ENCODE measurements around the gene LIMCH1.

Gene LIMCH1

DNA sequence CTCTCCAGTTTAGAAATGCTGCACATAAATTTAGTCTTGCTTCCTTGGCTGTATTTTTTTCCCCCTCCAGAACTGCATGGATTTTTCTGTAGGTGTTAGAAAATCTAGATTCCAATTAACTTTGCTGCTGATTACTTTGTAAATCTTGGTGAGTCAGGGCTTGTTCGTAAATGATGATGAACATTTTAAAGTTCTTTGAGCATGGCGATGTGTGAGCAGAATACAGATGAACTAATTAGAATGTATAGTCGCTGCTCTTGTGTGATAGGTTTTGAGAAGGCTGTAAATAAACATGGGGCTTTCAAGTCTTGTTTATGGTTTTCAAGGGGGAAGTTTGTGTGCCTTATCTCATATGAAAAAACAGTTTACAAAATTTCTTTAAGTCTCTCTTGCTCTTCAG, 23.3 kb downstream of the LIMCH1 start:
- no peak for DNase-seq (ENCODE audit: low spot score)

DNA sequence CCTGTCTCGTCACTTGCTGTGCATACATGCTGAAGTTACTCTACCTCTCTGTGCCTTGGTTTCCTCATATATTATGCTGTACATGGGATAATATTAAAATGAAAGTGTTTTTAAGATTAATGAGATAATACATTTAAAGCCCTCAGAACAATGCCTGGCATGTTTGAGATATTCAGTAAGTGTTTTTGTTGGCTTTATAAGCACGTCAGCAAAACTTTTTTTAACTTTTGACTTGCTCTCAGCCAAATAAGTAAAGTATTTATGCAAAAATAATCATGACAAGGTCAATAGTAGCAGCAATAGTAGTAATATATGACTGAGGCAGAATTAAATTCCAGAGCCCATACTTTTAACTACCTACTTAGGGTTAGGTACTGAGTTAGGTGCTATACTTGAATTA, 29.2 kb downstream of the LIMCH1 start:
- no peak for DNase-seq (ENCODE audit: low spot score)

DNA sequence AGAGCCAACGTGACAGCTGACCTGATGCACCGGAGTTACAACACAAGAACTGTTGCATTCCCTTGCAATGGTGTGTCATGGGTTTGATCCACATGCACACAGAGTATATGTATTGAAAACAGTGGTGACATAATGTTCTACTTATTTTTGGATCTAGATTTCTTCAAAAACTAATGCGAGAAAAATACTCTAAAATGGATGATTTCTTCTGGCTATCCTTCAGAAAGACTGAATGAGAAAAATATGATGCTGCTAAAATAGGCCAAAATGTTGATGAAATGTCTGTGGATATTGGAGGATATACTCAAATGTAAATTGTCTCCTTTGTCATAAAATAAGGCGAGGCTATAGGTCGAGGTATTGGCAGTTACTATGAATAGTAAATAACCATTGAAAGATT, 30.4 kb downstream of the LIMCH1 start:
- DNase-seq (ENCODE audit: low spot score), result no peak

DNA sequence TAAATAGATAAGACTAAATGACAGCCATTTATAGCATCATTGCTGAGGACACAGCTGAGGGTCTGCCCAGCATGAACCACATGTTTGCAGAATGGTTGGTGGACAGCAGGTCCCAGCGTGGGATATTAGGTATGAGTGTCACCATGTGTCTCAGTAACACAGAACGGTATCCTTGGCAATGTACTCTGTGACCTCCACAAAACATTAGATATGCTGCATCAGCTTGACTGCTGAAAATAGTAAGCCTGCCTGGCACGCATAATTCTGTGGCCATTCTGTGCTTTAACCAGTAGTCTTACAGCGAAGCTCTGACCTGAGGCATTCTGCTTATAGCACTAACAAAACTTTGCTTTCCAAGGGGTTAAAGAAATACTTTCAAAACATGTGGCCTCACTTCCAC, 32.0 kb downstream of the LIMCH1 start:
- no peak for DNase-seq (ENCODE audit: low spot score)

DNA sequence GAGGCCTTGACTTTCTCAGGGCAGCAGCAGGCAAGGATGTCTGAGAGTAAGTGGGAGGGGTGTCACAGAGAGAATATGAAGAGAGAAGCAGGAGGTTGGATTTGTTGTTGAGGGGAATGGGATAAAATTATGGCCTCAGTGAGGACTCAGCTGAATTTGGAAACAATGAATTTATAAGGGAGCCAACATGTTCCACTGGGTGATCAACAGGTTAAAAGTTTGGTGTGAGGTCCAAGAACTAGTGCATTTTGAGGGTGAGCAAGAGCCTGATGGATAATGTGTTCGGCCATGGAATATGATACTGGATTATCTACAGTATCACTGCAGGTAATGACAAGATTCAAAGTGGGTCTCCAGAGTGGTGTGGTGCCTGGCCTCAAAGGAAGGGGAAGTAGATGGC, 33.5 kb downstream of the LIMCH1 start:
- DNase-seq (ENCODE audit: low spot score), result no peak

DNA sequence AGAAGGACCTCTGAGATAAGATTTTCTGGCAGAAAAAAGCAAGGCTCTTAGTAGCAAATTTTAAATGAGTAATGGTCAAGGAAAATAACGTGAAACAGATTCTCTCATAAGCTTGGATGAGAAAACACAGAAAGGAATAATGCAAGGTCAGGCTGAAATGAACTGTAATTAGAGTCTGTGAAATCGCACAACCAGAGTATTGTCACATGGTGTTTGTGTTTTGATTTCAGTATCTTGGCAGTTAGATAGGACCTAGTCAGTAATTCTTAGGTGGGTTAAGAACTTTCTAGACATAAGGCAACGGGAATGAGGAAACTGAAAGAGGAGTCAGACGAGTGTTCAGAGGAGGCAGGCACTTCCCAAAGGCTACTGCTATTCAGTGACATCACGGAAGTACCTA, 34.6 kb downstream of the LIMCH1 start:
- DNase-seq (ENCODE audit: low spot score), result no peak

DNA sequence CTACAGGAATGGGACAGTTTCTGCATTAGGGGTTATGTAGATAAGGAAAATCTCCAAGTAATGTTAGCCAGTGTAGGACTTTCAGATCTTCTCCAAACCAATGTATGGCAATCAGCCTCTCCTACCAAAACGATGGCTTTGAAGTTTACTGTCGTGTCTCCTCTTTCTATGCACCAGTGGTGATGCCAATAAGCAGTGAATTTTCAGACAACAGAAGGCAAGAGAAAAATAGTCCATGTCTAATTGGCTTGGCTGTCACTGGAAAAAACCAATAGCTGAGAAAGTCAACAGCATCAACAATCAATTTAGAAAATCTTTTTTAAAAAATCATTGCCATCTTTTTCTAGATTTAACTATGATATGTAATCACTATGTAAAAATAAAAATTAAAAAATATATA, 35.0 kb downstream of the LIMCH1 start:
- DNase-seq (ENCODE audit: low spot score), result no peak

DNA sequence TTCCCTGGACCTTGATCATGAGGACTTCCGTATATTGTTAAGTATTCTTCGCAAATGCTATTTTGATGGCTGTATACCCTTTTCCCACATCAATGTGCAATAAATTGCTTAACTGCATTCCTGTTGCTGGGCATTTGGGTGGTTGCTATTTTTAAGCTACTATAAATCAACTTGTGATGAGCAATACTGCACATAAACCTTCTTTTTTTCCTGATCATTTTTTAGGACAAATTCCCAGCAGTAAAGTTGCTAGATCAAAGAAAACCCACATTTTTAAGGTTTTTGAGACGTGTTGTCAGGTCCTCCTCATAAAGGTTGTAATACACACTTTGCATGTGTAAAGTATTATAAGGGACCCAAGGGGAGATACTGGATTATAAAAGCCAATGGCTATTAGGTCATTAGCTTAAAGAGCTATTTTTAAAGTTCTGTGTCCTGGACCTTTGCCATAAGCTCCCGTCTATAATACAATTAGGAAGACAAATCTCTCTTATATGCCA, 35.6 kb downstream of the LIMCH1 start:
- no peak for DNase-seq (ENCODE audit: low spot score)

DNA sequence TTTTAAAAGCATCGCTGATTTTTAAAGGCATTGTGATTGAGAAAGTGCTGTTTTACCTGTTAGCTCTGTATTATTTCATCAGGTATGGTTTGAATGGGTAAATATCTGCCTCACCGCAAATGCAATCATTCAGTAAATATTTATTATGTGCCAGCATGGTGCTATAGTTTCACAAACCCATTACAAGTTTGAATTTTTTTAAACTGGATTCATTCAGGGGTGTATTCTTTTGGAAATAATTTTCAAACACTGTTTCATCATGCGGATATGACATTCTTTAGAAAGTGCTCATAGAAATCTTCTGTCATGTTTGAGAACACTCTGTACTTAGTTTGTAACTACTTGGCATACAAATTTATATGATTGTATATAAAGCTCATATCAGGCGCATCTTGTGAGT, 37.2 kb downstream of the LIMCH1 start:
- DNase-seq (ENCODE audit: low spot score), result no peak

DNA sequence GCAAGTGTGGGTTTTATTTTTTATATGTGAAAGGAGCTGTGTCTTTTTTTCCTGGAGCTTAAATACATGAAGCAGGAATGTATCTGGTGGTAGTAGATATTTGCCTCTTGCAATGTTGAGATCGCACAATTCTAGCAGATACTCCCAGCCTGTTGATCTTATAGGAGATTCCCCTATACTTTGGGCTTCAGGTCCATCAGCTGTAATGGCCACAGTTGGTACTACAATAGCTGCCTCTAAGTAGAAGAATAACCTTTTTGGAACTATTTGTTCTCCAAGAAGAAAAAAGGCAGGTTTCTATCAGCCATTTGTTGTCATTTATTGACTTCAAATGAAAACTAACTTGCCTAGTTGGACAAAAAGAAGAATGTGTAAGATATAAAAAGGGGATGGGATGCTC, 37.7 kb downstream of the LIMCH1 start:
- no peak for DNase-seq (ENCODE audit: low spot score)

DNA sequence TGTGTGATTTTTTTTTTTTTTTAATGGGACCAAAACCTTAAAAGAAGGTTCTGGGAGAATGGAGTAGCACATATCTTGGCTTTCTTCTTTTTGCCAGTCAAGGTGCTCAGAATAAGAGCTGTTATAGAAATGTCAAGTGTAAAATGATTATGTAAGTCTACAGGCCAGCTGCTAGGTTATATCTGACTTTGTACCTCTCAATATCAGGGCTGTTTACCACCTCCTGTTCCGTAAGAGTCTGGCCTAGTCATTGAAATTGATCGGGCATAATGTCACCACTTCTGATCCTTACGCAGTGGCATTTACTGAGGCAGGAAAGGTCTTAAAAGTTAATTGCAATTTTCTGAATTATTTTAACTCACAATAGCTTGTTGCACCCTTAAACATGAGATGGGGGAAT, 41.1 kb downstream of the LIMCH1 start:
- DNase-seq (ENCODE audit: low spot score), result no peak

DNA sequence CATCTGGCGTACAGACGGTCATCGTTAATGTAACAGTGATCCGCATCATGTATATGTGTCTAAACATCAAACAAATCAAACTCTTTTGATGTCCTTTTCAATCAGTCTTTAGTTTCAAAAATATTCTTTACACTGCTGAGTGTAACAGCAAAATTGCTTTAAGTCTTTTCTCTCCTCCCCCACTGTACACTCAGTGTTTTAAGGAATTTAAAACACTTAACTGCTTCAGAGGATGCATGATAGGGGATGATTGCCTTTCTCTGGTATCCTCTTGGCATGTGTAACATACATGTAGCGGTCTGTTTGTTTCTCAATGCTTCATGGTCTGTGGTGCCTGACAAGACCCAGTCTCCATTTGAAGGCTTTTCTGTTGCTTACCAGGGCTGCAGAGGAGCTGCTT, 41.6 kb downstream of the LIMCH1 start:
- no peak for DNase-seq (ENCODE audit: low spot score)

DNA sequence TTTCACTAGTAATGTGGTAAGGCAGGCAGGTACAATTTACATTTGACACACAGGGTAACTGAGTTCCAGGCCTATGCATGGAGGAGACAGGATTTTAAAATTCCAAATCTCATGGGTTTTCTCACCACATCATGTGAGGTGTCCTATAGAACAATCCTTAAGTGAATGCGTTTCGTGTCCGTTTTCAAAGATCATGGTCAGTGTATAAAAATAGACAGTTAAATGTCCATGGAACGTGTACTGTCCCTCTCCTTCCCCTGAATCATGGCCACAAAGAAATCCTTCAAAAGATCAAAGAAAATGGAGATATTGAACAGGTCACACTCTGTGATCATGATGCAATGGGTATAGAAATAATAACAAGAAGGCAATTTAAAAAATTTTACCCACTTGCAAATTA, 42.0 kb downstream of the LIMCH1 start:
- no peak for DNase-seq (ENCODE audit: low spot score)

DNA sequence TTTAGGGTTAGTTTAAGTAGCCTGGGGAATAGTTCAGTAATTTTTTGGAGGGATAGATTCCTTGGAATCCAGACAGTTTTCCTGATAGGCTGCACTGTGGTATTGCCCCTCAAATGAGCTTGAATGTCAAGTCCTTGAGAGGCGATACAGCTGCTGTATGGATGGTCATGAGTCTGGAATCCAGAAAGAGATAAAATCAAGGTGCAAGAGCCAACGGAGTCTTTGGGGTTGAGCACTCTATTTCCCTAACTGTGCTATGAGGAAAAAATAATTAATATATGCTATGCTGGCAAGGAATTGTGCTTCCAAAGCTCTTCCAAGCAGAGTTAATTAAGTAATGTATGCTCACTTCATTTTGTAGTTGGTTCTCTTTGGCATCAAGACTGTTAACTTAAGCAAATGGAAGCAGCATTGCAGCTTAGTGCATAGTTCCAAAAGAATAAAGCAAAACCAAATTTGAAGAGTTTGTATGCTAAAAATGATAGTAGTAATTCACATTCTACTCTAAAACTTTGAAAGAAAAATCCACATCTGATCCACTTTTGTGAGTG, 48.8 kb downstream of the LIMCH1 start:
- DNase-seq (ENCODE audit: low spot score), result no peak

DNA sequence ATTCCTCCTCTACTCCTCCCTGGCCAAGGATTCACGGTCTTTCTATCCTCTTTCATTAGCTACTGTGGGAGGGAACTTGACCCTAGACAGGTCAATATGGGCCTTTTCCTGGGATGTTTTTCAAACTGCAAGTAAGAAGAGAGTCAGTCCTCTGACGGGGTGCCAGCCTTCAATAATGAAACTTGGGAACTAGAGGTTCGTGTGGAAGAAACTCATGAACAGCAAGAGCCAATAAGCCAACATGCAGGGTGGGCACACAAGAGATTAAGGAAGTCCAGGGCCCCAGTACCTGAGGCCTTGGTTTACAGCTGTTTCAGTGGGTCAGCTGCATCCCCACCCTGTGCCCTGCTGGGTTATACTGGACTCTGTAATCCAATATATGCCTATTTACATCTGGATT, 49.3 kb downstream of the LIMCH1 start:
- DNase-seq (ENCODE audit: low spot score), result no peak

DNA sequence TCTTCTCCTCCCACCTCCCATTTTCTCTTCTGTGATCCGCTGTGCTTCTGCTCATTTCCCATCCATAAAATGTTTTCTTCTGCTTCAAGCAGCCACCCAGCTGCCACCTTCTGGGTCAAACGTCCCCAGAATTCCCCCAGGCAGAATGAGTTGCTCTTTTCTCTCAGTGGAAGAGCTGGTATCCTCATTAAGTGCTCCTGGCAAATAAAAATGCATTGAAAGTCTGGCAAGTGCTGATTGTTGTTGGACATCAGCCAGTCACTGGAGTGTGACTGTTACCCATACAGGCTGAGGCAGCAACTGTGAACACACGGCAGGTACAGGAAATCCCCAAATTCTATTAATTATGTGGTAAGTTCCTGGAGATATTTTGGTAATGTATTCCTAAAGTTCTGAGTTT, 52.6 kb downstream of the LIMCH1 start:
- DNase-seq (ENCODE audit: low spot score), result no peak

DNA sequence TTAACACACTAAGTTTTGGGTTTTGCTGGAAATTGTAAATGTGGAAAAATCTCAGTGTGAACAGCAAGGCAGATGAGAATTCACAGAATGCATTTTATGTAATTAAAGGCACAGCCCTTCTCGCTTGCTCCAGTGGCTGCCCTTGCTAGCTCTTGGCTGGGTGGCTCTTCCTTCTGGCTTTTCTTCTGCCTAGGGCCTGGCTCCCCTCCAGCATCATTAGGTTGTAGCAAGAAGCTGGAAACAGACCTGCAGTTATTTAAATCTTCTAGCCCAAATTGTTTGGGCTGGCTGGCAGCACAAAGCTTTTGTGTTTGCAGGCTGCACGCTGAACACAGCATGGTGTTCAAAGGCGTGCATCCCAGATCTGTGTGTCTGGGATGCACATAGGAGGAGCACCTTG, 56.5 kb downstream of the LIMCH1 start:
- no peak for DNase-seq (ENCODE audit: low spot score)

DNA sequence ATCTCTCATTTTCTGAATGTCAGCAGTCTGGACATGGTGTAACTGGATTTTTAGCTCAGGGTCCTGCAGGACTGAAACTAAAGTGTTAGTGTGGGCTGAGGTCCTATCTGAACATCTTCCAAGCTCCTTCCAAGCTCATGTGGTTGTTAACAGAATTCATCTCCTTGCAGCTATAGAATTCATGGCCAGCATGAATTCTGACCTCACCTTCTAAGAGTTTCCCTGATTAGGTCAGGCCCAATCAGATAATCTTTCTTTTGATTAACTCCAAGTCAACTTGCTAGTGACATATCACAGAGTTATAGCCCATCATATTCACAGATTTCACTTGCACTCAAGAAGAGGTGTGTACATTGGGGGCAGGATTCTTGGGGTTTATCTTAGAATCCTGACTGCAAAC, 59.5 kb downstream of the LIMCH1 start:
- no peak for DNase-seq (ENCODE audit: low spot score)

DNA sequence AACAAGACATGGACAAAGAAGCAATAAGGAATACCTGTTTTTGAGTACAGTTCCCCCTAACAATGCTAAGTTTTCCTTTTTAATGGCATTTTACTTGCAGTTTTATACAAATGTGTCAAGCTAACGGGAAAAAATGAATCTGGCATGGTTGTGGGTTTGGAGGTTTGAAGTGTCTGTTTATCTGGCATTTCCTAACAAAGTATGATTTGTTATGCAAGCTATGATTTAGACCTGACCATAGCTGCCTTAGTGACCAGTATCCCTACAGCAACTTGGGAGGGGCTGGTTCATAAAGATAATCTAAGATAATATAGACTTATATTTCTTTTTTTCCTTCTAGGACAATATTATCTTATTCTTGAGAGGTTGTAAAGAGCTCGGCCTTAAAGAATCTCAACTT, 60.6 kb downstream of the LIMCH1 start:
- no peak for DNase-seq (ENCODE audit: low spot score)

DNA sequence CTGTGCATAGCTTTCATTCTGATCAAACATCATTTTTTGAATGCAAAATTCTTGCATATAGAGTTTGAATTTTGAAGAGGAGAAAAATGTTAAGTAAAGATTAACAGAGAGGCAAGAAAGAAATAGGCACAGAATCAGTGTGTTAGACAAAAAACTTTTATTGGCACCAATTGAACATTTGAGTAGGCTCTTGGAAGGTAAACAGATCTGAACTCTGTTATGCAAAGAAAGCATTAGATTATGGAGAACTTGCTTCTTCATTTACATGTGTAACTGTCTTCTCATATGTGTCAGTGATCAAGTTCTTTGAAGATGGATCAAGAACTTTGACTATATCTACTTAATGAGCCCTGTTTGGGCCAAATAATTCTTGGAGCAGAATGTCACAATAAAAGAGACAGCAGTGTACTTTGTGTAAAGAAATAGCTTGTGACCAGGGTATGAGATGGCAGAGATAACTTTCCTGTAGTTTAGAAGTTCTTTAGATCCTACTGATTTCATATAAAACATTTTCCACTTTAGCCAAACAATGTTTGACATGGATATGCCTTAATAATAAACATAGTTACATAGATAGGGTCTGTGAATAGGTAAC, 61.3 kb downstream of the LIMCH1 start:
- no peak for DNase-seq (ENCODE audit: low spot score)

DNA sequence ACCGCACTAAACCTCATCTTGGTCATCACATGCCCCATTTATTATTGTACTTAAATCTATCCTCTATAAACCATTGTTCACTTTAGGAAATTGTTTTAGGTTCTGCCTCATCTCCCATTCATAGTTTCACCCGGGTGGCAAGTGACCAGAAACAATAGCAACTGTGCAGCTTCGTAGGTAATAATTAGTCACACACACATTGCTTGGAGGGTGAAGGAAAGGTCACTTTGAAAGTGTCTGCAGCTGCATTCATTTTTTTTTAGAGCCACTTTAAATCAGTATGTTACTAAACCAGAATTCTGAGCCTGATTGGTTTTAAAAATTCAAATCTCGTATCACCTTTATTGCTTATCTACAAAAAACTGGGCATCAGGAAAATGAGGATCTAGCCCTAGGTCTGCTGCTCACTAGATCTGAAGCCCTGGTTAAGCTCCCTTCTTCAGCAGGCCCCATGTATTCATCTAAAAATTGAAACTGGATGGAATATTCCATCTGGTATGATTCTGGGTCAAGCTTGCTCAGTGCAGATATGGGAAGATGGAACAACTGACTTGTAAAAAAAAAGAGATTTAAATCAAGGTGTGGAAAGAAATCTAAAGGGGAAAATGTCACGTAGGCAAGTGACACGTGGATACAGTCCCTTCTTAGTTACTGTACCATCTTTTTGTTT, 62.4 kb downstream of the LIMCH1 start:
- DNase-seq (ENCODE audit: low spot score), result no peak

DNA sequence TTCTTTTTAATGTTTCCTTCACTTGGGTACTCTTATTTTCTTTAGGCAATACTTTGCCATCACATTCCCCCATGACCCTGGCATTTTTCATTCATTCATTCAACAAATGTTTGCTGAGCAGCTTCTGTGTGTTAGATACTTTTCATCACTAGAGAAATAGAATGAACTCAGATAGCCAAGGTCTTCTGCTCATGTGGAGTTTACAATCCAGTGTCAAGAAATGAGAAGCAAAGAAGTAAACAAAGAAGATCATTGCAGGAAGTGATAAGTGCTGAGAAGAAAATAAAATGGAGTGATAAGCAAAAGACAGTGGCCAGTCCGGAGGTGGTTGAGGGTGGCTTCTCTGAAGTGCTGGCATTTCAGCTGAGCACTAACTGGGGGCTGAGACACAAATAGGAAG, 63.1 kb downstream of the LIMCH1 start:
- no peak for DNase-seq (ENCODE audit: low spot score)

DNA sequence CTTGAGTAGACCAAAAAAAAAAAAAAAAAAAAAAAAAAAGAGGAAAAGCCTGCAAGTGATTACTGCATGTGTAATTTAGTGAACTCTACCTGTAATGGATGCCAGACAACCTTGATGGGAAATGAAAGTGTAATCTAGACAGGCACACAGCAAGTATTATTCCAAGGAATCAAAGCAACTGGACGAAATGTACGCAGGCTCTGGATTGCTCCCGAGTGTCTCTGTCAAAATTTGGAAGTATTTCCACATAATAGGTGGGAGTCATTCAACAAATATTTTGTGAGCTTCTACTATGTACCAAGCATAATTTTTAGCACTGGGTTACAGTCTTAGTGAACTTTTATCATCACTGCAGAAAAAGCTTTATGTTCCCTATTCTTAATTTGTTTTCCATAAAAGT, 64.2 kb downstream of the LIMCH1 start:
- DNase-seq (ENCODE audit: low spot score), result no peak

DNA sequence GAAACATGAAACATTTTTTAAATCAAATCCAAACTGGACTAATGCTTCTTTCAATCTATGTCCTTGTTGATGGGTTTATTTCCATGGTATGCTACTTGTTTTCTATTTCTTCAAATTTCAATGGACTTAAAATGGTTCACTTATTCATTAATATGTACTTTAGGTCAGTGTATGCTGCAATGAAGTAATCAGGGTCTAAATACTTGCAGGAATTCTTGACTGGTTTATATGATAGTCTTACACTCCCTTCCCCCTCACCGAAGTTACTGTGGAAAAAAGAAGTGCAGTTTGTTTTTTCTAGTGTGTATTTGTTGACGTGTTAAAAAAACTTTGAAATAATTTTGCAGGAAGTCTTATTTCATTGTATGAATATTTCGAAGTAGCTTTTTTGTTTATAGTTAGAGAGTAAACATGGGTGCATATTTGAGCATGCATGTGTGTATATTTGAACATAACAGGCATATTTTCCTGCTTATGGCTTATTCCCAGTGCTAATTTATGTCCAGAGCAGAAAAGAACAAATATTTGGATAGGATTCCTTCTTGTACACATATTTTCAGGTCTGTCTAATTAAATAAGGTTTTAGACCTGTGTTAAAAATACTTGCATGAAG, 65.0 kb downstream of the LIMCH1 start:
- no peak for DNase-seq (ENCODE audit: low spot score)

All from hematopoietic multipotent progenitor cell treated with erythropoietin and hydrocortisone succinate and interleukin-3 and kit ligand, for 17 days (in vitro differentiated cells).